Mononuclear cell (primary cell): Measurements from ENCODE around the gene SNN. TPM values are rescaled to one million over a fixed set of nuclear protein-coding genes. Genes with fewer than 3 reads are reported as not detected.

Source experiments
- H3K27me3 ChIP-seq: 2 replicates; pipeline ENCODE4 v1.6.0; 2011; ENCODE audit warnings: low read length, control low read depth; ENCODE audit not compliant: insufficient read depth
- H3K4me1 ChIP-seq: 2 replicates; pipeline ENCODE4 v1.5.1; 2011; ENCODE audit warnings: mild to moderate bottlenecking, low read length, control low read depth; ENCODE audit not compliant: insufficient read depth
- H3K4me3 ChIP-seq: 2 replicates; pipeline ENCODE4 v1.5.1; 2011; ENCODE audit warnings: mild to moderate bottlenecking, low read length, moderate library complexity
- H3K9me3 ChIP-seq: 2 replicates; pipeline ENCODE4 v1.5.1; 2011; ENCODE audit warnings: low read depth, mild to moderate bottlenecking, control low read depth, low read length
- total RNA-seq: library from RNA; depleted of rRNA; stranded (reverse); fragments of >200 nt; gene quantifications from one replicate; pipeline ENCODE4 v1.2.3, GENCODE V29; 2012

Gene SNN
- total RNA-seq, 1 donor = 115 TPM

GRCh38 chr16:11669380-11670146 lies 1.3 kb downstream of the SNN start:
- Histone ChIP-seq H3K27me3 (no peaks in the 10 kb centered on the region), H3K4me3 (peak overlapping the region; percentile 68), H3K4me1 (peaks cover 82% of the 10 kb centered on the region), H3K9me3 (no peaks in the 10 kb centered on the region)

DNA sequence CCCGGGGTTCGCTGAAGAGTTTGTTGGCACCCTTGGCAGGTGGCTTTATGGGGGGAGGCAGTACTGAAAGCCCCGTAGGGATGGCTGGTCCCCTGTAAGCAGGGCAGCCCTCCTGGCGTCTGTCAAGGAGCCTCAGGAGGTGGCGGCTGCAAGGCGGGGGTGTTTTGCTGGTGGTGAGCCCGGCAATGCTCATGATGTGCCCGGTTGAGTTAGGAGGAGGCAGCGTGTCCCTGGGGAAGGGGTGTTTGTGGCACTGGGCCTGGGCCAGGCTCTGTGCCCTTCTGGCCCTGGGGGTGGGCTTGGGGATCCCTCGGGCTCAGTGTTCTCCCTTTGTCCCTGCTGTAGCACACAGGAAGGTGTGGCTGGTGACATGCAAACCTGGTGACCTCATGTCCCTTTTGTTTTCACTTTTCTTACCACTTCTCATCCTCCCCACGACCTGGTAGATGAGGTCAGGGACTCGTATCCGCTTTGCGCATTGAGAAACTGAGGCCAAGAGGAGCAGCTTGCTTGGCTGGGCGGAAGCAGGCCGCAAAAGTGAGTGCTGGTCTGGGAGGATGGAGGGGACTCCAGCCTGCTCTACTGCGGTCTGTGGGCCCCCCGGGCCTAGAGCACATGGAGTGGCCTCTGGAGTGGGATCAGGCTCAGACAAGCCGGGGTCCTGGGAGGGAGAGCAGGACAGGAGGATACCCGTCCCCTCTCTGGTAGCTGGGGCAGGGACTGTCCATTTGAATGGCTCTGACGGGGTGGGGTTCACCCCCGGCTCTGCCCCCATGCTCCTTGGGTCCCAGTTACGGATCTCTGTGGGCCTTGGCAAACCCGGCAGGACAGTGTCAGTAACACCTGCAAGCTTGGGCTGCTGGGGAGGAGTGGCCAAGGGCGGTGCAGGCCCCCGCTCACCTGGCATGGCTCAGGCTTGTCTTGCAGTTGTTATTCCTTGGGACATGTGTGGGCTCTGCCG lies 2.2 kb downstream of the SNN start:
- no peaks in the 10 kb centered on the region for H3K27me3 ChIP-seq
- no peaks in the 10 kb centered on the region for H3K9me3 ChIP-seq
- peaks cover 81% of the 10 kb centered on the region for H3K4me1 ChIP-seq
- peak overlapping the region; percentile 68 for H3K4me3 ChIP-seq

GRCh38 chr16:11671271-11671670 lies 3.0 kb downstream of the SNN start:
- Histone ChIP-seq H3K27me3 (no peaks in the 10 kb centered on the region), H3K4me1 (peaks cover 78% of the 10 kb centered on the region), H3K9me3 (no peaks in the 10 kb centered on the region), H3K4me3 (no peak overlapping the region)

GRCh38 chr16:11671676-11672075 lies 3.4 kb downstream of the SNN start:
- H3K4me3 ChIP-seq = no peak overlapping the region
- no peaks in the 10 kb centered on the region for H3K27me3 ChIP-seq
- H3K4me1 ChIP-seq = peaks cover 80% of the 10 kb centered on the region
- H3K9me3 ChIP-seq = no peaks in the 10 kb centered on the region

DNA sequence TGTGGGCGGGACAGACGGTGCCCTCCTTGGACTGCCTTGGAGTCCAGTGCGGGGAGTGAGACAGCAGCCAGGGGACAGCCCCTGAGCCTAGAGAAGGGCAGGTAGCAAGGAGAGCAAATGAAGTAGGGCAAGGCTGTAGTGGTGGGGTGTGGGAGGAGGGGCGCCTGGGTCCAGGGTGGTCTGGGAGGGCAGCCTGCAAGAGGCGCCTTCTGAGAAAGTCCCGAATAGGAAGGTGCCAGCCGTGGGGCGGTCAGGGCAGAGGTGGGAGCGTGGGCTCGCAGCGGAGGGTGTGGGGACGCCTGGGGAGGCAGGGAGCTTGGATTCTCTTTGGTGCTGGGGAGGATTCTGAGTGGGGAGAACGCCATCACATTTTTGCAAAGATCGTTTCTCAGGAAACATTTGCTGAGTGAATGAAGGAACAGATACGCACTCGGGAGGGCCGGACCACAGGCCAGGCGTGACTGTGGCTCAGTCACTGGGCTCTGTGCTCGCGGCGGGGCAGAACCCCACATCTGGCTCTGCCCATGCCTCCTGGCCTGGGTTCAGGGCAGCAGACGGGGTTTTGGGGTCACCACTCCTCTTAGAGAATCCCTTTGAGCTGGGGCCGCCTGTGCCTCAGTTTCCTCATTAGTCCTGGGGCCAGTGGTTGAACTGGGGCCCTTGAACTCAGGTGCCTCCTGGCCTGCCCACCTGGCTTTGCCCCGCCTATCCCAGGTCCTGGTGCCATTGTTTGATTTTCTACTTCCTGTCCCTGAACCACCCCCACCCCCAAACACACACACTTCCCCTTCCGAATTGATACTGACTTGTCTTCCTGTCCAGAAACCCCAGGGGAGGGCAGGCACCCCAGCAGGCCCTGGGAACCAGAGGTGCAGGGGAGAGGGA lies 4.2 kb downstream of the SNN start:
- H3K9me3 ChIP-seq = no peaks in the 10 kb centered on the region
- H3K27me3 ChIP-seq = no peaks in the 10 kb centered on the region
- peaks cover 86% of the 10 kb centered on the region for H3K4me1 ChIP-seq
- H3K4me3 ChIP-seq = no peak overlapping the region

- Histone ChIP-seq H3K9me3 (no peaks in the 10 kb centered on the region), H3K4me3 (no peak overlapping the region), H3K4me1 (peaks cover 90% of the 10 kb centered on the region), H3K27me3 (no peaks in the 10 kb centered on the region)
Observed at GRCh38 chr16:11673091-11674000, 5.1 kb downstream of the SNN start.

DNA sequence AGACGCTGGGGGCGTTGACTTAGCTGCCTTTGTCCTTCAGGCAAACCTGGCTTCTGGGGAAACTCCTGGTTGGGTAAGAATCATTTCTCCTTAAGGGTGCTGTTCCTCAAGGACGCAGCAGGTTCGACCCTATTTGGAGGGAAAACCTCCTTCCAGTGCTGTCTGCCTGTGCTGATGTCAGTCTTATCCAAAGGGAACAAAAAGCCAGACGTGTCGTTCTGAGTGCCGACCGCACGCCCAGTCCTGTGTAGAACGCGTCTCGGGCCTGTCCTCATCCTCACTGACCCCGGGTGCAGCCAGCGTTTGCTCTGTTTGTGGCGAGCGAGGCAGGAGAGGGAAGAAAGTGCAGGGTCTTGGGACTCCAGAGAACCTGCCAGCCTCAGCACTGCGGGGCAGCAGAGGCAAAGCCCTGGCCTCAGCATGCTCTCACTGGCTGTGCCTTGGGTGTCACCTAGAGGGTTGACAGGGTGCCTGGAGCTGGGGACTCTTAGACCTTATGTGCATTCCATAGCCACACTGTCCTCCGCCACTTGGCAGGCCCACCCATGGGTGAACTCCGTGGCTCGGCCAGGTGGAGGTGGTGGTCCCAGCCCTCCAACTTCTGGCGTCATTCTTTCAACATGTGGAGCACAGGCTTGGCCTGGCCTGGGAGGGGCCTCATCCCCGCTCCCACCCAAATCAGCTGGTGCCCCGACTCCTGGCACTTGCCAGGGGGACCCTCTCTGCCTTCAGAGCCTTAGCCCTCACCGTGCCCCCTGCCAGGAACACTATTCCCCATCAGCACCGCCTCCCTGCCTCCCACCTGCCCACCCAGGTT lies 6.0 kb downstream of the SNN start:
- Histone ChIP-seq H3K4me3 (no peak overlapping the region), H3K4me1 (peaks cover 96% of the 10 kb centered on the region), H3K27me3 (no peaks in the 10 kb centered on the region), H3K9me3 (no peaks in the 10 kb centered on the region)

GRCh38 chr16:11674818-11675560 lies 6.7 kb downstream of the SNN start:
- no peaks in the 10 kb centered on the region for H3K27me3 ChIP-seq
- H3K4me3 ChIP-seq = no peak overlapping the region
- no peaks in the 10 kb centered on the region for H3K9me3 ChIP-seq
- H3K4me1 ChIP-seq = peaks cover 96% of the 10 kb centered on the region

- Histone ChIP-seq H3K9me3 (no peaks in the 10 kb centered on the region), H3K27me3 (no peaks in the 10 kb centered on the region), H3K4me1 (peaks cover 96% of the 10 kb centered on the region), H3K4me3 (no peak overlapping the region)
Observed at GRCh38 chr16:11675561-11676511, 7.6 kb downstream of the SNN start.

GRCh38 chr16:11676799-11677198 lies 8.5 kb downstream of the SNN start:
- H3K4me3 ChIP-seq = no peak overlapping the region
- H3K9me3 ChIP-seq = no peaks in the 10 kb centered on the region
- H3K27me3 ChIP-seq = no peaks in the 10 kb centered on the region
- H3K4me1 ChIP-seq = peaks cover 96% of the 10 kb centered on the region

- H3K4me1 ChIP-seq = peaks cover 96% of the 10 kb centered on the region
- H3K9me3 ChIP-seq = no peaks in the 10 kb centered on the region
- H3K4me3 ChIP-seq = no peak overlapping the region
Observed at GRCh38 chr16:11677451-11677951, 9.2 kb downstream of the SNN start.

More at GRCh38 chr16:11677451-11677951, 9.2 kb downstream of the SNN start:
- no peaks in the 10 kb centered on the region for H3K27me3 ChIP-seq
